GM23338 (cell line): ENCODE measurements around the gene PPM1F. TPM values are rescaled to one million over a fixed set of nuclear protein-coding genes. Genes with fewer than 3 reads are reported as not detected.
"Not testable (repeated sequence)": the region's sequence is repeated elsewhere in the genome, so short reads cannot be mapped to it uniquely, and the experiment has no call there.

Source experiments
- ATAC-seq: fragments of 200-7000 bp; cut with Tn5 transposase; 3 replicates; pipeline ENCODE4 v1.9.1; 2020
- DNase-seq: peaks from one replicate; pipeline ENCODE4 v3.0.0-alpha.2; 2015; ENCODE audit warnings: low spot score
- H2AFZ ChIP-seq: fragments of 200-600 bp; sonication (generic); 2 replicates; pipeline ENCODE4 v1.8.0; 2016; ENCODE audit warnings: antibody characterized with exemption, mild to moderate bottlenecking, moderate library complexity
- H3F3A ChIP-seq: fragments of 200-600 bp; sonication (generic); replicated peaks from 2 replicates; pipeline ENCODE4 v1.8.0; 2017; ENCODE audit warnings: antibody characterized with exemption, mixed run types, low read depth
- H3K27ac ChIP-seq: fragments of 200-600 bp; sonication (generic); 2 replicates; pipeline ENCODE4 v1.6.1; 2016; ENCODE audit warnings: low read depth
- H3K27me3 ChIP-seq: fragments of 200-600 bp; sonication (generic); 2 replicates; pipeline ENCODE4 v1.8.0; 2016; ENCODE audit warnings: mild to moderate bottlenecking, mixed run types, moderate library complexity; ENCODE audit not compliant: insufficient read depth
- H3K36me3 ChIP-seq: fragments of 200-600 bp; sonication (generic); 2 replicates; pipeline ENCODE4 v1.8.0; 2016; ENCODE audit warnings: mild to moderate bottlenecking; ENCODE audit not compliant: insufficient read depth
- H3K4me1 ChIP-seq: fragments of 200-600 bp; sonication (generic); 2 replicates; pipeline ENCODE4 v1.8.0; 2016; ENCODE audit warnings: mild to moderate bottlenecking, moderate library complexity; ENCODE audit not compliant: insufficient read depth
- H3K4me2 ChIP-seq: fragments of 200-600 bp; sonication (generic); 2 replicates; pipeline ENCODE4 v1.7.1; 2017; ENCODE audit warnings: mixed run types
- H3K4me3 ChIP-seq: fragments of 200-600 bp; sonication (generic); 2 replicates; pipeline ENCODE4 v1.6.1; 2016; ENCODE audit warnings: mixed run types
- H3K79me2 ChIP-seq: fragments of 200-600 bp; sonication (generic); replicated peaks from 2 replicates; pipeline ENCODE4 v1.8.0; 2017; ENCODE audit warnings: mild to moderate bottlenecking; ENCODE audit not compliant: insufficient read depth
- H3K9me2 ChIP-seq: fragments of 200-600 bp; sonication (generic); 2 replicates; pipeline ENCODE4 v1.8.0; 2017; ENCODE audit not compliant: insufficient read depth
- H4K20me1 ChIP-seq: fragments of 200-600 bp; sonication (generic); replicated peaks from 2 replicates; pipeline ENCODE4 v1.8.0; 2017; ENCODE audit warnings: mild to moderate bottlenecking; ENCODE audit not compliant: insufficient read depth
- H3K27ac Mint-ChIP-seq: 2 replicates; pipeline ENCODE4 v1.8.0; 2020; ENCODE audit warnings: inconsistent platforms, mild to moderate bottlenecking, moderate library complexity, mixed read lengths
- H3K27me3 Mint-ChIP-seq: 3 replicates; pipeline ENCODE4 v1.8.0; 2022; ENCODE audit warnings: low read depth, mild to moderate bottlenecking, moderate library complexity, mixed read lengths, inconsistent platforms; ENCODE audit not compliant: insufficient read depth, poor library complexity
- H3K36me3 Mint-ChIP-seq: 3 replicates; pipeline ENCODE4 v1.8.0; 2021; ENCODE audit warnings: low read depth, mild to moderate bottlenecking, inconsistent platforms, moderate library complexity, mixed read lengths
- H3K4me1 Mint-ChIP-seq: 3 replicates; pipeline ENCODE4 v1.8.0; 2020; ENCODE audit warnings: mild to moderate bottlenecking, inconsistent platforms, mixed read lengths
- H3K4me3 Mint-ChIP-seq: 3 replicates; pipeline ENCODE4 v1.8.0; 2021; ENCODE audit warnings: moderate library complexity, mild to moderate bottlenecking, inconsistent platforms, mixed read lengths
- H3K9me3 Mint-ChIP-seq: 3 replicates; pipeline ENCODE4 v1.8.0; 2020; ENCODE audit warnings: moderate library complexity, mild to moderate bottlenecking, inconsistent platforms, mixed read lengths
- CREB1 ChIP-seq: fragments of 250-450 bp; sonication (Bioruptor Pico); IDR thresholded peaks from 2 replicates; pipeline ENCODE4 v1.5.0; 2020; ENCODE audit warnings: low read depth, mild to moderate bottlenecking, moderate library complexity
- JUNB ChIP-seq: IDR thresholded peaks from one replicate; pipeline ENCODE4 v1.6.1; 2016; ENCODE audit warnings: antibody characterized with exemption; ENCODE audit not compliant: unreplicated experiment
- POLR2AphosphoS5 ChIP-seq: IDR thresholded peaks from 2 replicates; pipeline ENCODE4 v1.6.1; 2016; ENCODE audit warnings: antibody characterized with exemption, low read depth
- ZNF114 ChIP-seq: fragments of 250-450 bp; sonication (Bioruptor Pico); IDR thresholded peaks from 2 replicates; pipeline ENCODE4 v1.5.0; 2020; ENCODE audit warnings: mild to moderate bottlenecking, moderate library complexity
- polyA plus RNA-seq: library from polyadenylated mRNA; unstranded; fragments of >200 nt; fragmentation: Nextera tagmentation; extraction: Ambion mirVana; gene quantifications from 2 replicates; pipeline ENCODE4 v1.2.1, GENCODE V29; 2016
- total RNA-seq: library from RNA; depleted of rRNA; stranded (reverse); fragments of >200 nt; shearing (Covaris generic); gene quantifications from 2 replicates; pipeline ENCODE4 v1.2.3, GENCODE V29; 2014
- TF ChIP-seq, protein P1 (sequence below), 2 experiments: fragments of 200-600 bp in 1 of 2; sonication (generic) in 1 of 2; conservative IDR thresholded peaks; 2 replicates each; pipeline versions ENCODE4 v1.5.1 to v1.6.1; 2016 to 2017; ENCODE audit warnings: antibody characterized with exemption in 2 of 2, low read depth in 2 of 2, mild to moderate bottlenecking in 2 of 2, moderate library complexity in 1 of 2

PPM1F gene
- total and polyA plus RNA-seq, 2 experiments from 2014 or later: 7.1 to 29.3 TPM

DNA sequence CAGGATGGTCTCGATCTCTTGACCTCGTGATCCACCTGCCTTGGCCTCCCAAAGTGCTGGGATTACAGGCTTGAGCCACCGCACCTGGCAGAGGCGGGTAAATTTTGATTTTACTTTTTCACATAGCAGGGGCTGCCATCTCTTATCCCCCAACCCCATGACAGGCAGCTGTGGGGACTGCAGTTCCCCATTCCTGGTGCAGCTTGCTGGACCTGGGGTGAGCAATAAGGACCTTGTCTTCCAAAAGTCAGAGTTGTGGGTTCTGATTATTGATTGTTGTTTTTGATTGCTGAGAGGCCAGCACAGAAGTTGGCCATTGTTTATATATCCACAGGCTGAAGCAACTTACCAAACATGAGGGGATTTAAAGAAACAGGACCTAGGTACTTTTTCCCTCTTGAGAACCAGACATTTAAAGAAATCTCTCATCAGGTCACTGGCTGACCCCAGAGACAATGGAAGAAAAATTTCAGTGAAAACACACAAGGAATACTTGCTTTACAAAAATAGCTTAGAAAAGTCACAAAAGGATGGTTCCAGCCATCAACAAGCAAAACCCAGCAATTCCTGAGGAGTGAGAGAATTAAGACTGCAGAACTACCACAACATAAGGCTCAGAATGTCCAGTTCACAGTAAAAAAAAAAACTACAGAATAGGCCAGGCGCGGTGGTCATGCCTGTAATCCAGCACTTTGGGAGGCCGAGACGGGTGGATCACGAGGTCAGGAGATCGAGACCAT lies 63.2 kb downstream of the PPM1F start:
- H3K79me2 ChIP-seq: no peaks in the 10 kb centered on the region
- H3K4me1 Mint-ChIP-seq: no peaks in the 10 kb centered on the region
- H2AFZ ChIP-seq: no peak overlapping the region
- no peak overlapping the region for H3K4me3 ChIP-seq
- no peaks in the 10 kb centered on the region for H4K20me1 ChIP-seq
- 0 out of 3 replicates have a peak, but pooled peaks cover 2% of the 10 kb centered on the region for H3K36me3 Mint-ChIP-seq
- ATAC-seq: no peak
- no peaks in the 10 kb centered on the region for H3F3A ChIP-seq
- no peak overlapping the region for H3K4me3 Mint-ChIP-seq
- H3K4me2 ChIP-seq: no peak overlapping the region
- H3K27ac ChIP-seq: no peak overlapping the region
- no peaks in the 10 kb centered on the region for H3K27me3 ChIP-seq
- TF ChIP-seq, protein P1, sequence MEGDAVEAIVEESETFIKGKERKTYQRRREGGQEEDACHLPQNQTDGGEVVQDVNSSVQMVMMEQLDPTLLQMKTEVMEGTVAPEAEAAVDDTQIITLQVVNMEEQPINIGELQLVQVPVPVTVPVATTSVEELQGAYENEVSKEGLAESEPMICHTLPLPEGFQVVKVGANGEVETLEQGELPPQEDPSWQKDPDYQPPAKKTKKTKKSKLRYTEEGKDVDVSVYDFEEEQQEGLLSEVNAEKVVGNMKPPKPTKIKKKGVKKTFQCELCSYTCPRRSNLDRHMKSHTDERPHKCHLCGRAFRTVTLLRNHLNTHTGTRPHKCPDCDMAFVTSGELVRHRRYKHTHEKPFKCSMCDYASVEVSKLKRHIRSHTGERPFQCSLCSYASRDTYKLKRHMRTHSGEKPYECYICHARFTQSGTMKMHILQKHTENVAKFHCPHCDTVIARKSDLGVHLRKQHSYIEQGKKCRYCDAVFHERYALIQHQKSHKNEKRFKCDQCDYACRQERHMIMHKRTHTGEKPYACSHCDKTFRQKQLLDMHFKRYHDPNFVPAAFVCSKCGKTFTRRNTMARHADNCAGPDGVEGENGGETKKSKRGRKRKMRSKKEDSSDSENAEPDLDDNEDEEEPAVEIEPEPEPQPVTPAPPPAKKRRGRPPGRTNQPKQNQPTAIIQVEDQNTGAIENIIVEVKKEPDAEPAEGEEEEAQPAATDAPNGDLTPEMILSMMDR (conservative IDR thresholded peaks at IDR 0.05; ENCODE audit: low read depth in 2 of 2): no peak
- TF ChIP-seq JUNB: no peak
- no peak for TF ChIP-seq POLR2AphosphoS5
- no peak for TF ChIP-seq ZNF114 (CRISPR knock-in tag)
- no peaks in the 10 kb centered on the region for H3K9me2 ChIP-seq
- no peak overlapping the region for H3K27ac Mint-ChIP-seq
- H3K36me3 ChIP-seq: no peaks in the 10 kb centered on the region
- no peak for DNase-seq
- H3K9me3 Mint-ChIP-seq: no peaks in the 10 kb centered on the region
- H3K27me3 Mint-ChIP-seq: peaks cover 4% of the 10 kb centered on the region
- H3K4me1 ChIP-seq: no peaks in the 10 kb centered on the region

DNA sequence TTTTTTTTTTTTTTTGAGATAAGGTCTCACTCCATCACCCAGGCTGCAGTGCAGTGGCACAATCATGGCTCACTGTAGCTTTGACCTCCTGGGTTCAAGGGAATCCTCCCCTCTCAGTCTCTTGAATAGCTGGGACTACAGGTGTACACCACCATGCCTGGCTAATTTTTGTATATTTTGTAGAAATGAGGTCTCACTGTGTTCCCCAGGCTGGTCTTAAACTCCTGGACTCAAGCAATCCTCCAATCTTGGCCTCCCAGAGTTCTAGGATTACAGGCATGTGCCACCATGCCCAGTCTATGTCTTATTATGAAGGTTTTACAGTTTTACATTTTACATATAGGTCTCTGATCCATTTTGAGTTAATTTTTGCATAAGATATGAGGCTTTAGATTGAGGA lies 64.8 kb downstream of the PPM1F start:
- Mint-ChIP-seq H3K4me1 (no peaks in the 10 kb centered on the region), H3K9me3 (peaks cover 4% of the 10 kb centered on the region; the same call in 2 of the 3 replicates), H3K4me3 (no peak overlapping the region), H3K27ac (no peak overlapping the region), H3K36me3 (peaks cover 6% of the 10 kb centered on the region; the same call in 1 of the 3 replicates), H3K27me3 (peaks cover 7% of the 10 kb centered on the region)
- Histone ChIP-seq H3K9me2 (no peaks in the 10 kb centered on the region), H3K79me2 (no peaks in the 10 kb centered on the region), H3K4me1 (no peaks in the 10 kb centered on the region), H3K27me3 (no peaks in the 10 kb centered on the region), H3F3A (no peaks in the 10 kb centered on the region), H3K36me3 (no peaks in the 10 kb centered on the region), H4K20me1 (no peaks in the 10 kb centered on the region), H3K4me3 (no peak overlapping the region), H3K4me2 (no peak overlapping the region), H3K27ac (no peak overlapping the region), H2AFZ (no peak overlapping the region)
- ATAC-seq (no peak), DNase-seq (no peak)
- no peak for TF ChIP-seq ZNF114 (CRISPR knock-in tag)
- no peak for TF ChIP-seq CREB1 (CRISPR knock-in tag)

DNA sequence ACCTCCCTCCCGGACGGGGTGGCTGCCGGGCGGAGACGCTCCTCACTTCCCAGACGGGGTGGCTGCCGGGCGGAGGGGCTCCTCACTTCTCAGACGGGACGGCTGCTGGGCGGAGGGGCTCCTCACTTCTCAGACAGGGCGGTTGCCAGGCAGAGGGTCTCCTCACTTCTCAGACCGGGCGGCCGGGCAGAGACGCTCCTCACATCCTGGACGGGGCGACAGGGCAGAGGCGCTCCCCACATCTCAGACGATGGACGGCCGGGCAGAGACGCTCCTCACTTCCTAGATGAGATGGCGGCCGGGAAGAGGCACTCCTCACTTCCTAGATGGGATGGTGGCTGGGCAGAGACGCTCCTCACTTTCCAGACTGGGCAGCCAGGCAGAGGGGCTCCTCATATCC lies 68.7 kb downstream of the PPM1F start:
- not testable (repeated sequence) for H3K4me1 ChIP-seq, H3K4me3 ChIP-seq, H3K4me1 Mint-ChIP-seq, H2AFZ ChIP-seq, DNase-seq, H3F3A ChIP-seq, H3K4me3 Mint-ChIP-seq, H3K27me3 Mint-ChIP-seq, H3K9me2 ChIP-seq, H3K36me3 Mint-ChIP-seq, H3K36me3 ChIP-seq, H3K27ac ChIP-seq, H3K27me3 ChIP-seq, H3K79me2 ChIP-seq, H3K4me2 ChIP-seq, ATAC-seq, H3K9me3 Mint-ChIP-seq, H4K20me1 ChIP-seq, H3K27ac Mint-ChIP-seq

DNA sequence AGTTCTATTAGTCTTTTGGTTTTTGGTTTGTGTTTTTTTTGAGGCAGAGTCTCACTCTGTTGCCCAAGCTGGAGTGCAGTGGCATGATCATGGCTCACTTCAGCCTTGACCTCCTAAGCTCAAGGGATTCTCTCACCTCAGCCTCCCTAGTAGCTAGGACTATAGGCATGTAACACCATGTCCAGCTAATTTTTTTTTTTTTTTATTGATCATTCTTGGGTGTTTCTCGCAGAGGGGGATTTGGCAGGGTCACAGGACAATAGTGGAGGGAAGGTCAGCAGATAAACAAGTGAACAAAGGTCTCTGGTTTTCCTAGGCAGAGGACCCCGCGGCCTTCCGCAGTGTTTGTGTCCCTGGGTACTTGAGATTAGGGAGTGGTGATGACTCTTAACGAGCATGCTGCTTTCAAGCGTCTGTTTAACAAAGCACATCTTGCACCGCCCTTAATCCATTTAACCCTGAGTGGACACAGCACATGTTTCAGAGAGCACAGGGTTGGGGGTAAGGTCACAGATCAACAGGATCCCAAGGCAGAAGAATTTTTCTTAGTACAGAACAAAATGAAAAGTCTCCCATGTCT lies 69.8 kb downstream of the PPM1F start:
- not testable (repeated sequence) for H3K27me3 Mint-ChIP-seq, H3K4me1 Mint-ChIP-seq, ATAC-seq, DNase-seq, H2AFZ ChIP-seq, H3F3A ChIP-seq, H3K4me1 ChIP-seq, H3K36me3 ChIP-seq, H3K9me2 ChIP-seq, H3K9me3 Mint-ChIP-seq, H3K27me3 ChIP-seq, H3K27ac Mint-ChIP-seq, H3K4me3 Mint-ChIP-seq, H3K4me2 ChIP-seq, H4K20me1 ChIP-seq, H3K4me3 ChIP-seq, H3K36me3 Mint-ChIP-seq, H3K27ac ChIP-seq, H3K79me2 ChIP-seq
